Type B pancreatic cell (in vitro differentiated cells): ENCODE data around the gene PRRC2C. TPM values are rescaled to one million over a fixed set of nuclear protein-coding genes. Genes with fewer than 3 reads are reported as not detected.

Experiments used
- DNase-seq: peaks from one replicate; pipeline ENCODE4 v3.0.0; 2021; ENCODE audit warnings: mixed read lengths; ENCODE audit not compliant: unreplicated experiment; ENCODE audit errors: extremely low spot score
- H3K27ac Mint-ChIP-seq: 2 replicates; pipeline ENCODE4 v1.8.0; 2021; ENCODE audit warnings: mild to moderate bottlenecking, mixed read lengths
- H3K27me3 Mint-ChIP-seq: 2 replicates; pipeline ENCODE4 v1.8.0; 2021; ENCODE audit warnings: mixed read lengths
- H3K36me3 Mint-ChIP-seq: 2 replicates; pipeline ENCODE4 v1.8.0; 2021; ENCODE audit warnings: mixed read lengths
- H3K4me1 Mint-ChIP-seq: one replicate; pipeline ENCODE4 v1.8.0; 2021; ENCODE audit warnings: mixed read lengths; ENCODE audit not compliant: unreplicated experiment
- H3K4me3 Mint-ChIP-seq: 2 replicates; pipeline ENCODE4 v1.8.0; 2021; ENCODE audit warnings: mild to moderate bottlenecking, mixed read lengths
- H3K9me3 Mint-ChIP-seq: 2 replicates; pipeline ENCODE4 v1.8.0; 2021; ENCODE audit warnings: mixed read lengths
- total RNA-seq: library from RNA; stranded (reverse); gene quantifications from 2 replicates; pipeline ENCODE4 v1.2.1, GENCODE V29; 2021; ENCODE audit warnings: low replicate concordance
- TF ChIP-seq, protein P1 (sequence below): fragments of 200-600 bp; sonication (generic); conservative IDR thresholded peaks from 2 replicates; pipeline ENCODE4 v1.5.0; 2021; ENCODE audit warnings: antibody characterized with exemption, mild to moderate bottlenecking

The PRRC2C gene
- total RNA-seq, 1 donor from 2014 or later, result 172 TPM

DNA sequence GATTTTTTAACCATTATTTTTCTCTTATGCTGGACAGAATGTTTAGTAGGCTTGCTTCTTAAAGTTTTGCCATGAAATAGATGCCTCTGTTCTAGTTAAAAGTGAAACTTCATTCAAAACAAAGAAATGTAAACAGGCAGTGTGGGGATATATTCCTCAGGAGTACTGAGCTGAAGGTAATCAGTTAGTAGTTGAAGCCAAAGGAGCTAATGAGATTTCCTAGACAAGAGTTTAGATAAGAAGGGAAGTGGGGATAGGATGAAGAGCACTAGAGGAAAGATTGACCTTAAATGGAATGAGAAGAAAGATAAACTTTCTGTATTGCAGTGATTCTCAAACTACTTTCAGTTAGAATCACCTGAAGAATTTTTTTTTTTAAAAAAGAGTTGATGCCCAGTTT, 23.9 kb downstream of the PRRC2C start:
- Mint-ChIP-seq H3K27ac (no peak overlapping the region), H3K36me3 (peaks cover 3% of the 10 kb centered on the region), H3K4me3 (no peak overlapping the region), H3K4me1 (peaks cover 35% of the 10 kb centered on the region), H3K27me3 (no peaks in the 10 kb centered on the region), H3K9me3 (no peaks in the 10 kb centered on the region)
- TF ChIP-seq, protein P1, sequence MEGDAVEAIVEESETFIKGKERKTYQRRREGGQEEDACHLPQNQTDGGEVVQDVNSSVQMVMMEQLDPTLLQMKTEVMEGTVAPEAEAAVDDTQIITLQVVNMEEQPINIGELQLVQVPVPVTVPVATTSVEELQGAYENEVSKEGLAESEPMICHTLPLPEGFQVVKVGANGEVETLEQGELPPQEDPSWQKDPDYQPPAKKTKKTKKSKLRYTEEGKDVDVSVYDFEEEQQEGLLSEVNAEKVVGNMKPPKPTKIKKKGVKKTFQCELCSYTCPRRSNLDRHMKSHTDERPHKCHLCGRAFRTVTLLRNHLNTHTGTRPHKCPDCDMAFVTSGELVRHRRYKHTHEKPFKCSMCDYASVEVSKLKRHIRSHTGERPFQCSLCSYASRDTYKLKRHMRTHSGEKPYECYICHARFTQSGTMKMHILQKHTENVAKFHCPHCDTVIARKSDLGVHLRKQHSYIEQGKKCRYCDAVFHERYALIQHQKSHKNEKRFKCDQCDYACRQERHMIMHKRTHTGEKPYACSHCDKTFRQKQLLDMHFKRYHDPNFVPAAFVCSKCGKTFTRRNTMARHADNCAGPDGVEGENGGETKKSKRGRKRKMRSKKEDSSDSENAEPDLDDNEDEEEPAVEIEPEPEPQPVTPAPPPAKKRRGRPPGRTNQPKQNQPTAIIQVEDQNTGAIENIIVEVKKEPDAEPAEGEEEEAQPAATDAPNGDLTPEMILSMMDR, result no peak
- DNase-seq, result no peak

DNA sequence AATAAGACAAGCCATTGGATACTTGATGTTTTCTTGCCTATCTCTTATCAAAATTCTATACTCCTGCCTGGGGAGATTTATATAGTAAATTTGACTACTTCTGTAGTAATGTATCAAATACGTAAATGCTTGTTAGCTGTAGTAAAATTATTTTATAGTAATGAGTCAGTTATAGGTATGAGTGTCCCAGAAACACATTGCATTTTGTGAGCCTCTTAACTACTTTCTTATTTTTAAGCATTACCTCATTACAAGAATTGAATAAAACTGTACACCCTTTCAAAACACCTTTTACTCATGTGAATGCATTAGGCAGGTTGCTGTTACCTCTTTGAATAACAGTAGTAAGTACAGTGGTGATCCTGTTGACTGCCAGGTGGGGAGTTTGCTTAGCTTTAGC, 28.4 kb downstream of the PRRC2C start:
- H3K4me1 Mint-ChIP-seq, result peaks cover 9% of the 10 kb centered on the region
- TF ChIP-seq, protein P1, result no peak
- no peak overlapping the region for H3K27ac Mint-ChIP-seq
- DNase-seq, result no peak
- no peaks in the 10 kb centered on the region for H3K9me3 Mint-ChIP-seq
- H3K36me3 Mint-ChIP-seq, result peaks cover 17% of the 10 kb centered on the region
- no peak overlapping the region for H3K4me3 Mint-ChIP-seq
- no peaks in the 10 kb centered on the region for H3K27me3 Mint-ChIP-seq

DNA sequence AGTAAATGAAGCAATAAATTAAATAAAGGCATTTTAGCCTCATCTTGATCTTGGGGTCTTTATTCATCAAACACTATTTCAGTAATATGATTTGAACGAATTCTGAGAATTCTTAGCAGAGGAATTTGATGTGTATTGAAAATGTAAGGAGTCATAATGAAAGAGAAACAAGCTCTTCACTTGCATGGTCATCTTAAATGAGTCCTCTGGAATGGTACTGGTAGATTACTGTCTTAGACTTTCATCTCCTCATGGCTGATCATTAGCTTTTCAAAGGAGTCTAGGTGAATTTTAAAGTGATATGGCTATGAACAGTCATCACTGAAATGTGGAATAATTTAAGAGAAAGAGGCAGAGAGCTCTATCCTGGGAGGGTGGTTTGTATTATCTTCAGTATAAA, 30.0 kb downstream of the PRRC2C start:
- Mint-ChIP-seq H3K27me3 (no peaks in the 10 kb centered on the region), H3K4me1 (peaks cover 4% of the 10 kb centered on the region), H3K4me3 (no peak overlapping the region), H3K36me3 (peaks cover 25% of the 10 kb centered on the region), H3K27ac (no peak overlapping the region), H3K9me3 (no peaks in the 10 kb centered on the region)
- DNase-seq, result no peak
- TF ChIP-seq, protein P1, result no peak

DNA sequence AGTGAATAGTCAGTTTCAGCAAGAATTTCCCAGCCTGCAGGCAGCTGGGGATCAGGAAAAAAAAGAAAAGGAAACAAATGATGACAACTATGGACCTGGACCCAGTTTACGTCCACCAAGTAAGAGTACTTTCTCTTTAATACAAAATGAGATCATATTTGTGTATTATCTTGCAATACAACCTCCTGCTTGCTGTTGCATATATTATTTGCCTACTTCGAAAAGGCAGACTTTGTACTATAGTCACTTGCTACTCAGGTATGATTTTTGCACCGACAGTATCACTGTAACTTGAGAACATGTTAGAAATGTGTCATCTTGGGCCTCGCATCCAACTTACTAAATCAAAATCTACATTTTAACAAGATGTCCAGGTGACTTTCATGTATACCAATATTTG, 30.4 kb downstream of the PRRC2C start:
- H3K4me1 Mint-ChIP-seq, result no peaks in the 10 kb centered on the region
- no peak for DNase-seq
- H3K36me3 Mint-ChIP-seq, result peaks cover 25% of the 10 kb centered on the region
- H3K27me3 Mint-ChIP-seq, result no peaks in the 10 kb centered on the region
- no peak overlapping the region for H3K4me3 Mint-ChIP-seq
- no peak overlapping the region for H3K27ac Mint-ChIP-seq
- TF ChIP-seq, protein P1, result no peak
- H3K9me3 Mint-ChIP-seq, result no peaks in the 10 kb centered on the region

- Mint-ChIP-seq H3K27me3 (no peaks in the 10 kb centered on the region), H3K4me1 (no peaks in the 10 kb centered on the region), H3K27ac (no peak overlapping the region), H3K4me3 (no peak overlapping the region), H3K36me3 (peaks cover 40% of the 10 kb centered on the region), H3K9me3 (no peaks in the 10 kb centered on the region)
- no peak for DNase-seq
- TF ChIP-seq, protein P1, result no peak
Measured at GRCh38 chr1:171521567-171521966, 36.2 kb downstream of the PRRC2C start.

DNA sequence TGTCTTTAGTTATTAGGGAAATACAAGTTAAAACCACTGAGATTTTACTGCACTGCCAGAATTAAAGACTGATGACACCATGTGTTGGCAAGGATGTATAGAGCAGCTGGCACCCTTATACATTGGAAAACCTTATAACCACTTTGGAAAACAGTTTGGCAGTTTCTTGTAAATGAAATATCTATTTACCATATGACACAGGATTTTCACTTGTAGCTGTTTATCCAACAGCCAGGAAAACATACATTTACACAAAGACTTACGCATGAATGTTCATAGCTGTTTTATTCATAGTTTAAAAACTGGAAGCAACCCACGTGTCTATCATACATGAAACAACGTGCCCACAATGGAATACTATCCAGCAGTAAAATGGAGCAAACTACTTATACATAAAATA, 45.3 kb downstream of the PRRC2C start:
- no peaks in the 10 kb centered on the region for H3K9me3 Mint-ChIP-seq
- H3K27ac Mint-ChIP-seq, result no peak overlapping the region
- H3K27me3 Mint-ChIP-seq, result no peaks in the 10 kb centered on the region
- peaks cover 45% of the 10 kb centered on the region for H3K36me3 Mint-ChIP-seq
- H3K4me1 Mint-ChIP-seq, result no peaks in the 10 kb centered on the region
- H3K4me3 Mint-ChIP-seq, result no peak overlapping the region
- TF ChIP-seq, protein P1, result no peak
- no peak for DNase-seq
